Sigmoid colon (tissue), 7 donors: ENCODE results near the gene RAPSN. TPM values are rescaled to one million over a fixed set of nuclear protein-coding genes. Genes with fewer than 3 reads are reported as not detected.
"Not testable (repeated sequence)": the region's sequence is repeated elsewhere in the genome, so short reads cannot be mapped to it uniquely, and the experiment has no call there.

ENCODE experiments used
- DNase-seq: peaks from one replicate; pipeline ENCODE4 v3.0.0-alpha.2; 2019
- H3K27ac ChIP-seq, 4 donors: fragments of 200-600 bp; sonication (generic); one replicate each; pipeline ENCODE4 v1.5.1; 2016 to 2019; ENCODE audit warnings: mild to moderate bottlenecking in 1 of 4
- H3K27me3 ChIP-seq, 3 donors: fragments of 200-600 bp; sonication (generic); one replicate each; pipeline ENCODE4 v1.5.1; 2019; ENCODE audit warnings: mild to moderate bottlenecking in 1 of 3
- H3K36me3 ChIP-seq, 4 donors: fragments of 200-600 bp; sonication (generic); one replicate each; pipeline ENCODE4 v1.5.1; 2016 to 2019
- H3K4me1 ChIP-seq, 4 donors: fragments of 200-600 bp; sonication (generic); one replicate each; pipeline ENCODE4 v1.5.1; 2017 to 2019
- H3K4me3 ChIP-seq, 4 donors: fragments of 200-600 bp; sonication (generic); one replicate each; pipeline ENCODE4 v1.5.1; 2017 to 2019; ENCODE audit warnings: mild to moderate bottlenecking in 2 of 4, moderate library complexity in 1 of 4
- H3K9me3 ChIP-seq, 4 donors: fragments of 200-600 bp in 3 of 4; sonication (generic) in 3 of 4; one replicate each; pipeline versions ENCODE4 v1.5.1 to v1.6.1; 2013 to 2019
- EP300 ChIP-seq, 4 donors: sonication (generic); formaldehyde crosslinking; IDR thresholded peaks; one replicate each; pipeline ENCODE4 v1.6.1; 2017; ENCODE audit warnings: antibody characterized with exemption in 4 of 4
- POLR2A ChIP-seq, 2 donors: fragments of 450-650 bp; IDR thresholded peaks; one replicate each; pipeline ENCODE4 v1.6.1; 2016; ENCODE audit warnings: antibody characterized with exemption in 2 of 2, mild to moderate bottlenecking in 2 of 2, moderate library complexity in 2 of 2
- POLR2AphosphoS5 ChIP-seq, 4 donors: sonication (generic); formaldehyde crosslinking; IDR thresholded peaks; one replicate each; pipeline ENCODE4 v1.6.1; 2017; ENCODE audit warnings: antibody characterized with exemption in 4 of 4
- WGBS, 2 donors: extraction: QIAGEN DNeasy Blood & Tissue Kit; methylation state at CpG; one replicate each; pipeline ENCODE4 v1.1.7; 2013; 5-methylcytosine and 5-hydroxymethylcytosine counted together
- intact Hi-C: fragments of 100-400 bp; cut with DNase I; formaldehyde crosslinking; loops from one replicate; pipeline ENCODE4 v1.15.1; 2023
- polyA plus RNA-seq, 3 donors: library from polyadenylated mRNA; stranded (reverse); fragments of 200-250 nt; gene quantifications; one replicate each; pipeline ENCODE4 v1.2.3, GENCODE V29; 2013
- total RNA-seq, 4 donors: library from RNA; depleted of rRNA; stranded (reverse); fragments of >200 nt; gene quantifications; one replicate each; pipeline ENCODE4 v1.1.0, GENCODE V29; 2016
- TF ChIP-seq, protein P1 (sequence below), 4 experiments: fragments of 450-650 bp in 3 of 4; fragments of 200-600 bp in 1 of 4; IDR thresholded peaks; one replicate each; pipeline ENCODE4 v1.5.1; 2016 to 2019; ENCODE audit warnings: antibody characterized with exemption in 4 of 4, mild to moderate bottlenecking in 3 of 4, moderate library complexity in 2 of 4
- donor health status: healthy with polysubstance abuse.
- donor health status: Bipolar disorder and iron deficiency.
- donor health status: healthy.

Gene RAPSN
- total and polyA plus RNA-seq, 7 donors: 0.27 to 0.61 (median 0.46) TPM; not detected in 3

DNA sequence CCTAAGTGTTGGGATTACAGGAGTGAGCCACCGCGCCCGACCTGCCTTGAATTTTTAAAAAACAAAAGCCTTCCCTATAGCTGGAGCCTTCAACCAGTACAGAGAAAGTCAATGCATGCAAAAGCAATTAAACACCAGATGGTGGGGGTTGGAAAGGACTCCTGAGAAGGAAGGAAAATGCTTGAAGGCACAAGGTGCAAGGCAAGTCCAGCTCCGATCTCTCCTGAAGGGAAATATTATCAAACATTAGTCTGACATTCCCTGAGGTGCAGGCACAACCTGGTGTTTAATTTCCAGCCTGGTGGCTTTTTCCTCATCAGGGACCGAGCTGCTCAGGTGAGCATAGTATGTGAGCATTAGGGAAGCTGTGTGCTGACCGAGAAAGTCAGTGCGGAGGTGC, 12.9 kb upstream of the RAPSN start:
- no peaks in the 10 kb centered on the region for H3K27me3 ChIP-seq
- H3K4me1 ChIP-seq: peaks cover 0 to 25% (median 19%) of the 10 kb centered on the region in 4 donors
- no peak overlapping the region for H3K4me3 ChIP-seq
- TF ChIP-seq POLR2AphosphoS5 (IDR thresholded peaks at IDR 0.05): no peak
- no peak for TF ChIP-seq EP300 (IDR thresholded peaks at IDR 0.05)
- TF ChIP-seq, protein P1, sequence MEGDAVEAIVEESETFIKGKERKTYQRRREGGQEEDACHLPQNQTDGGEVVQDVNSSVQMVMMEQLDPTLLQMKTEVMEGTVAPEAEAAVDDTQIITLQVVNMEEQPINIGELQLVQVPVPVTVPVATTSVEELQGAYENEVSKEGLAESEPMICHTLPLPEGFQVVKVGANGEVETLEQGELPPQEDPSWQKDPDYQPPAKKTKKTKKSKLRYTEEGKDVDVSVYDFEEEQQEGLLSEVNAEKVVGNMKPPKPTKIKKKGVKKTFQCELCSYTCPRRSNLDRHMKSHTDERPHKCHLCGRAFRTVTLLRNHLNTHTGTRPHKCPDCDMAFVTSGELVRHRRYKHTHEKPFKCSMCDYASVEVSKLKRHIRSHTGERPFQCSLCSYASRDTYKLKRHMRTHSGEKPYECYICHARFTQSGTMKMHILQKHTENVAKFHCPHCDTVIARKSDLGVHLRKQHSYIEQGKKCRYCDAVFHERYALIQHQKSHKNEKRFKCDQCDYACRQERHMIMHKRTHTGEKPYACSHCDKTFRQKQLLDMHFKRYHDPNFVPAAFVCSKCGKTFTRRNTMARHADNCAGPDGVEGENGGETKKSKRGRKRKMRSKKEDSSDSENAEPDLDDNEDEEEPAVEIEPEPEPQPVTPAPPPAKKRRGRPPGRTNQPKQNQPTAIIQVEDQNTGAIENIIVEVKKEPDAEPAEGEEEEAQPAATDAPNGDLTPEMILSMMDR (IDR thresholded peaks at IDR 0.05): no peak
- TF ChIP-seq POLR2A (IDR thresholded peaks at IDR 0.05): no peak
- no peak overlapping the region for H3K27ac ChIP-seq
- no peaks in the 10 kb centered on the region for H3K9me3 ChIP-seq
- H3K36me3 ChIP-seq: peaks cover 0 to 27% (median 9%) of the 10 kb centered on the region in 4 donors
- intact Hi-C loops: no loop called here
- no peak for DNase-seq
- 95 to 96% methylated on average over 7 of the region's 7 CpGs for WGBS, 2 donors

DNA sequence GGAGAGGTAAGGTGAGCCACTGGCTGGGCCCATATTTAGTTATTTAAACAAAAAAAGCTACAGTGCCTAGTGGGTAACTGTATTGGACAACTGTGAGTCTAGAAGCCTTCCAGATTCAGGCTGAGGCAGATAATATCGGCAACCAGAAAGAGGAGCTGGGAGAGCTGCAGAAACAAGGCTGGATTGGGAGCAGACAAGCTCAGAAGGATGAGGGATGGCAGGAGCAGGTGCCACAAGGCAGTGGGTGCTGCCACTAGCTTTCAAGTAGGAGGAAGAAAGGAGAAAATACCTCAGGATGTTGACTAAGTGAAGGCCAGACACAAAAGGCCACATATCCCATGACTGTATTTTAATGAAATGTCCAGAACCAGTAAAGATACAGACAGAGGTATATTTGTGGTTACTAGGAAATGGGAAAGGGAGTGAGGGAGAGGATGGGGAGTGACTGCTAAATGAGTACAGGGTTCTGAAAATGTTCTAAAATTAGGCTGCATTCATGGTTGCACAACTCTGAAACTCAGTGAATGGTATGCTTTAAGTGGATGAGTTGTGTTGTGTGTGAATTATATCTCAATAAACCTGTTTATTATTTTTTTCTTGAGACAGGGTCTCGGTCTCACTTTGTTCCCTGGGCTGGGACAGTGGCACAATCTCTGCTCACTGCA, 11.8 kb upstream of the RAPSN start:
- TF ChIP-seq POLR2AphosphoS5 (IDR thresholded peaks at IDR 0.05) (no peak), EP300 (IDR thresholded peaks at IDR 0.05) (no peak), POLR2A (IDR thresholded peaks at IDR 0.05) (no peak)
- TF ChIP-seq, protein P1 (IDR thresholded peaks at IDR 0.05): no peak
- no peak overlapping the region for H3K4me3 ChIP-seq
- H3K9me3 ChIP-seq: no peaks in the 10 kb centered on the region
- no peak for DNase-seq
- 97 to 98% methylated on average over 2 of the region's 2 CpGs for WGBS, 2 donors
- H3K36me3 ChIP-seq: peaks cover 0 to 27% (median 8%) of the 10 kb centered on the region in 4 donors
- peaks cover 0 to 13% (median 9%) of the 10 kb centered on the region in 4 donors for H3K4me1 ChIP-seq
- no peaks in the 10 kb centered on the region for H3K27me3 ChIP-seq
- no peak overlapping the region for H3K27ac ChIP-seq
- intact Hi-C loops: no loop called here

DNA sequence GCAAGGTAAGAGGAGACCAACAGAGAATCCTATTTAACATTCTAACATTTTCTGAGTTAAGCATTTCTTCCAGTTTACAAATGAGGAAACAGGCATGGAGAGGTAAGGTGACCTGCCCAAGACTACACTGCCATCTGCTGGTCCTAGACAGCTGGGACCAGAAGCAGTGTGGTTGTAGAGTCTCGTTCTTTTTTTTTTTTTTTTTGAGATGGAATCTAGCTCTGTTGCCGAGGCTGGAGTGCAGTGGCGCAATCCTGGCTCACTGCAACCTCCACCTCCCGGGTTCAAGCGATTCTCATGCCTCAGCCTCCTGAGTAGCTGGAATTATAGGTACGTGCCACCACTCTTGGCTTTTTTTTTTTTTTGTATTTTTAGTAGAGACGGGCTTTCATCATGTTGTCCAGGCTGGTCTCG, 5.3 kb upstream of the RAPSN start:
- H3K27ac ChIP-seq, H3K36me3 ChIP-seq, H3K4me3 ChIP-seq, H3K27me3 ChIP-seq, H3K9me3 ChIP-seq, H3K4me1 ChIP-seq: not testable (repeated sequence)
- peak; percentile 88 for DNase-seq
- intact Hi-C loops: loop anchor here (1.0 kb wide), 1 partner anchor 80 kb away; no protein-coding TSS in a partner anchor
- TF ChIP-seq, protein P1 (IDR thresholded peaks at IDR 0.05): peak; percentile 49 to 71 (median 65)
- TF ChIP-seq POLR2AphosphoS5 (IDR thresholded peaks at IDR 0.05): peak in 1 of 4 donors; percentile 17
- 12 to 19% methylated on average over 8 of the region's 8 CpGs for WGBS, 2 donors

DNA sequence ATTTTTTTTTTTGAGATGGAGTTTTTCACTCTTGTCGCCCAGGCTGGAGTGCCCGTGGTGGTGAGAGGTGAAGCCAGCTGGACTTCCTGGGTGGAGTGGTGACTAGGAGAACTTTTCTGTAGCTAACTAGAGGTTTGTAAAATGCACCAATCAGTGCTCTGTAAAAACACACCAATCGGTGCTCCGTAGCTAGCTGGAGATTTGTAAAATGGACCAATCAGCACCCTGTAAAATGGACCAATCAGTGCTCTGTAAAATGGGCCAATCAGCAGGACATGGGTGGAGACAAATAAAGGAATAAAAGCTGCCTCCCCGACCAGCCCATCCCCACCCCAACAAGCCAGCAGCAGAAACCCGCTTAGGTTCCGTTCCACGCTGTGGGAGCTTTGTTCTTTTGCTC, 4.4 kb upstream of the RAPSN start:
- Histone ChIP-seq H3K27me3 (no peaks in the 10 kb centered on the region), H3K36me3 (no peaks in the 10 kb centered on the region), H3K4me3 (no peak overlapping the region), H3K27ac (no peak overlapping the region), H3K4me1 (peaks cover 0 to 8% (median 0%) of the 10 kb centered on the region in 4 donors), H3K9me3 (no peaks in the 10 kb centered on the region)
- WGBS, 2 donors: 91 to 96% methylated on average over 8 of the region's 8 CpGs
- TF ChIP-seq POLR2AphosphoS5 (IDR thresholded peaks at IDR 0.05) (no peak), EP300 (IDR thresholded peaks at IDR 0.05) (no peak)
- TF ChIP-seq, protein P1 (IDR thresholded peaks at IDR 0.05): no peak
- intact Hi-C loops: no loop called here
- DNase-seq: no peak

DNA sequence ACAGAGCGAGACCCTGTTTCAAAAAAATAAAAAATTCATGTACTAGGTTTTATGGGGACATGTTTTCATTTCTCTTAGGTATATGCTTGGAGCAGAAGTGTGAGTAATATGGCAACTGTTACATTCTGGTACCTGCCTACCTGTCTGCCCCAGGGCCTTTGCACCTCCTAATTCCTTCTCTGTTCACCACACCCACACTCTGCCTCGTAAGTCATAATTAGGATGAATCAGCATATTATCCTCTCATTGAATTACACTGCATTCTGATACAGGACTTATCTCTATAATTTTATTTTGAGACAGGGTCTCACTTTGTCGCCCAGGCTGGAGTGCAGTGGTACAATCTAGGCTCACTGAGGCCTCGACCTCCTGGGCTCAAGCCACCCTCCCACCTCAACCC, 3.1 kb upstream of the RAPSN start:
- Histone ChIP-seq H3K27ac (no peak overlapping the region), H3K27me3 (no peaks in the 10 kb centered on the region), H3K36me3 (no peaks in the 10 kb centered on the region), H3K4me3 (no peak overlapping the region), H3K4me1 (peaks cover 0 to 8% (median 0%) of the 10 kb centered on the region in 4 donors), H3K9me3 (no peaks in the 10 kb centered on the region)
- no peak for TF ChIP-seq EP300 (IDR thresholded peaks at IDR 0.05)
- TF ChIP-seq POLR2AphosphoS5 (IDR thresholded peaks at IDR 0.05): no peak
- TF ChIP-seq, protein P1 (IDR thresholded peaks at IDR 0.05): no peak
- TF ChIP-seq POLR2A (IDR thresholded peaks at IDR 0.05): no peak
- WGBS, 2 donors: 88 to 94% methylated on average over 4 of the region's 4 CpGs
- DNase-seq: no peak
- intact Hi-C loops: no loop called here
